Muscle layer of duodenum (tissue), 2 donors: ENCODE measurements around the gene NOC4L.

ENCODE experiments used
- H3K27ac ChIP-seq: one replicate; pipeline ENCODE4 v1.7.0; 2013; ENCODE audit warnings: mild to moderate bottlenecking, low read length
- H3K27me3 ChIP-seq: one replicate; pipeline ENCODE4 v1.7.0; 2013; ENCODE audit warnings: low read depth, mild to moderate bottlenecking, control low read depth, low read length
- H3K36me3 ChIP-seq, 2 donors: one replicate each; pipeline ENCODE4 v1.7.0; 2013; ENCODE audit warnings: low read length in 2 of 2, control low read depth in 1 of 2, mild to moderate bottlenecking in 1 of 2; ENCODE audit not compliant: insufficient read depth in 2 of 2, control insufficient read depth in 1 of 2
- H3K4me1 ChIP-seq, 2 donors: one replicate each; pipeline ENCODE4 v1.7.0; 2013; ENCODE audit warnings: low read length in 2 of 2, mild to moderate bottlenecking in 2 of 2, control low read depth in 1 of 2, moderate library complexity in 1 of 2; ENCODE audit not compliant: insufficient read depth in 2 of 2, control insufficient read depth in 1 of 2
- H3K4me3 ChIP-seq, 2 donors: one replicate each; pipeline ENCODE4 v1.7.0; 2013; ENCODE audit warnings: low read length in 2 of 2, low read depth in 1 of 2, mild to moderate bottlenecking in 1 of 2
- H3K9me3 ChIP-seq, 2 donors: one replicate each; pipeline ENCODE4 v1.7.0; 2013; ENCODE audit warnings: low read length in 2 of 2, control low read depth in 1 of 2, mild to moderate bottlenecking in 1 of 2; ENCODE audit not compliant: control insufficient read depth in 1 of 2
- donor health status: healthy.

Gene NOC4L

DNA sequence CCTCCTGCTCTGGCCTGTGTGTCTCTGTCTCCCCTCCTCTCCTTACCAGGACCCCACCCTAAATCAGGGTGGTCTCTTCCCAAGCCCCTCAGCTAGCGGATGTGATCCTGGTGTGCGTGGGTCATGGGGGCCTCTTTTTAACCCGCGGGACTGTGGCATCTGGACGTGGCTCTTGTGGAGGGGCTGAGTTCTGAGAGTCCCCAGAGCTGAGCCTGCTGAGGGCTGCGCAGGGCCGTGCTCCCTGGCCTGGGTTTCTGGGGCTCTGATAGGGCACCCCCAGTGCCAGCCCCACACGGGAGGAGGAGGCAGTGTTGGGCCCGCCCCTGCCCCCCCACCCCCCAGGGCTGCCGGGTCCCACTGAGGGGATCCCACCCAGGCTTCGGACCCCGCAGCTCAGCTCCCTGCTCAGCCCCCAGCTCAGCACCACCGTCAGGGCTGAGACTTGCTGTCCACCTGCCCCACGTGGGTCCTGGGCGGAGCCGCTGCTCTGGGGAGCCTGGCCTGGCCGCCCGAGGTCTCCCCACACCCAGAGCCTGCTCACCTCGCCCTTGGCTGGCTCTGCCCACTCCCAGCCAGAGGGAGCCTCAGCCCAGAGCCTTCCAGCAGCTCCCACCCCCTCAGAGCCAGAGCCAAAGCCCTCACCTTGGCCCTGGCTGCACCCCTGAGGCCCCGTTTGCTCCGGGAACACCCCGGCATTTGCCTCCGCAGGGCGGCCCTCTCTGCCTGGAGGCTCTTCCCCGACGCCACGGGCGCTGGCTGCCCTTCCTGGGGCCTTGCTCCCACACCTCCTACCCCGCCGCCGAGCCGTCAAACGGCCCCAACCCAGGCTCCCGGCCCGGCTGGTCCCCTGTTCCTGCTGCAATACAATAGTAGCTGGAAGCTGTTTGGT is 31.5 kb downstream of the NOC4L start:
- no peaks in the 10 kb centered on the region for H3K9me3 ChIP-seq
- no peak overlapping the region for H3K4me3 ChIP-seq
- H3K4me1 ChIP-seq, result no peaks in the 10 kb centered on the region
- peaks cover 2% of the 10 kb centered on the region for H3K27me3 ChIP-seq
- H3K27ac ChIP-seq, result no peak overlapping the region
- no peaks in the 10 kb centered on the region for H3K36me3 ChIP-seq

DNA sequence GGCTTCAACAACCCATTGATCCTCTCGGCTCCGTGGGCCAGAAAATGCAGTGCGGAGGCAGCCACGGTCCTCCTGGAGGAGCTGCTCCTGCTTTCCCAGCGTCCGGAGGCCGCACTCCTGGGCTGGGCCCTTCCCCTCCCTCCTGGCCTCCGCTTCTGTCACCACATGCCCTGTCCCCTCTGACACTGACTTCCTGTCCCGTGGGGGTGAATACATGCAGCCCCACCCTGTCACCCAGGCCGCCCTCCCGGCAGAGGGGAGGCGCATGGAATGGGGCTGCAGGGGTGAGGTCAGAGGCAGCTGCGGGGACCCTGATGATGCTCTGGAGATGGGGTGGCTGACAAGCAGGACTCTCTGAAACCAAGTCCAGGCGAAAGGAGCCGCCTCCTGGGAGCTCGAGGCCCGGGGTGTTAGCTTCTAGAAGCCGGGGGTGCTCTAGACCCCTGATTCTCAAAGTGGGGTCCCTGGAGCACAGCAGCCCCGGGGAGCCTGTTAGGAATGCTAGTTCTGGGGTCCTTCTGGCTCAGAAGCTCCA is 32.2 kb downstream of the NOC4L start:
- no peaks in the 10 kb centered on the region for H3K36me3 ChIP-seq
- H3K27me3 ChIP-seq, result no peaks in the 10 kb centered on the region

GRCh38 chr12:132176920-132177551 is 32.8 kb downstream of the NOC4L start:
- H3K27me3 ChIP-seq, result no peaks in the 10 kb centered on the region
- no peak overlapping the region for H3K4me3 ChIP-seq
- H3K4me1 ChIP-seq, result no peaks in the 10 kb centered on the region
- H3K27ac ChIP-seq, result no peak overlapping the region
- H3K36me3 ChIP-seq, result no peaks in the 10 kb centered on the region
- no peaks in the 10 kb centered on the region for H3K9me3 ChIP-seq

More for the DNA sequence above, 32.2 kb downstream of the NOC4L start:
- Histone ChIP-seq H3K4me3 (no peak overlapping the region), H3K4me1 (no peaks in the 10 kb centered on the region), H3K27ac (no peak overlapping the region), H3K9me3 (no peaks in the 10 kb centered on the region)

GRCh38 chr12:132178316-132178715 is 34.1 kb downstream of the NOC4L start:
- Histone ChIP-seq H3K4me3 (no peak overlapping the region), H3K4me1 (no peaks in the 10 kb centered on the region), H3K27ac (no peak overlapping the region), H3K9me3 (no peaks in the 10 kb centered on the region), H3K36me3 (no peaks in the 10 kb centered on the region), H3K27me3 (no peaks in the 10 kb centered on the region)

- H3K4me3 ChIP-seq, result no peak overlapping the region
- no peaks in the 10 kb centered on the region for H3K4me1 ChIP-seq
- H3K27me3 ChIP-seq, result no peaks in the 10 kb centered on the region
- H3K27ac ChIP-seq, result no peak overlapping the region
- no peaks in the 10 kb centered on the region for H3K9me3 ChIP-seq
- H3K36me3 ChIP-seq, result no peaks in the 10 kb centered on the region
Measured at GRCh38 chr12:132178801-132179401, 34.6 kb downstream of the NOC4L start.

GRCh38 chr12:132179431-132180362 is 35.4 kb downstream of the NOC4L start:
- Histone ChIP-seq H3K36me3 (no peaks in the 10 kb centered on the region), H3K4me3 (no peak overlapping the region), H3K9me3 (no peaks in the 10 kb centered on the region), H3K4me1 (no peaks in the 10 kb centered on the region), H3K27ac (no peak overlapping the region), H3K27me3 (no peaks in the 10 kb centered on the region)

GRCh38 chr12:132180648-132181546 is 36.6 kb downstream of the NOC4L start:
- Histone ChIP-seq H3K4me1 (no peaks in the 10 kb centered on the region), H3K27ac (no peak overlapping the region), H3K36me3 (no peaks in the 10 kb centered on the region), H3K9me3 (peaks cover 0 to 7% of the 10 kb centered on the region in 2 donors), H3K4me3 (no peak overlapping the region), H3K27me3 (no peaks in the 10 kb centered on the region)

GRCh38 chr12:132181570-132182200 is 37.4 kb downstream of the NOC4L start:
- Histone ChIP-seq H3K4me3 (no peak overlapping the region), H3K4me1 (no peaks in the 10 kb centered on the region), H3K36me3 (no peaks in the 10 kb centered on the region), H3K9me3 (peaks cover 0 to 7% of the 10 kb centered on the region in 2 donors), H3K27ac (no peak overlapping the region), H3K27me3 (no peaks in the 10 kb centered on the region)

- no peaks in the 10 kb centered on the region for H3K4me1 ChIP-seq
- H3K36me3 ChIP-seq, result no peaks in the 10 kb centered on the region
- peaks cover 0 to 9% of the 10 kb centered on the region in 2 donors for H3K9me3 ChIP-seq
- no peak overlapping the region for H3K4me3 ChIP-seq
- H3K27me3 ChIP-seq, result no peaks in the 10 kb centered on the region
- no peak overlapping the region for H3K27ac ChIP-seq
Measured at GRCh38 chr12:132182206-132182710, 38.0 kb downstream of the NOC4L start.
